Stimulated activated CD4-positive, alpha-beta T cell treated with anti-CD3 and anti-CD28 coated beads, Interleukin-4, amount 100 ng/mL, for 1 hour (primary cell): ENCODE results near the gene GABRR2.
"Not testable (repeated sequence)": the region's sequence is repeated elsewhere in the genome, so short reads cannot be mapped to it uniquely, and the experiment has no call there.

Experiments
- DNase-seq: peaks from one replicate; pipeline ENCODE4 v3.0.0-alpha.2; 2020

The GABRR2 gene

GRCh38 chr6:89323511-89323971, 8.4 kb upstream of the GABRR2 start:
- no peak for DNase-seq

- DNase-seq: no peak
These were observed 6.3 kb upstream of the GABRR2 start for GRCh38 chr6:89321131-89321970.

- DNase-seq: no peak
These were observed 5.0 kb upstream of the GABRR2 start for GRCh38 chr6:89320012-89320559.

- DNase-seq: no peak
These were observed 2.0 kb upstream of the GABRR2 start for GRCh38 chr6:89317067-89317466.

GRCh38 chr6:89314692-89315091, 407 bp downstream of the GABRR2 start:
- DNase-seq: no peak

GRCh38 chr6:89313006-89313405, 2.1 kb downstream of the GABRR2 start:
- no peak for DNase-seq

GRCh38 chr6:89311853-89312531, 3.1 kb downstream of the GABRR2 start:
- DNase-seq: no peak

- no peak for DNase-seq
These were observed 3.6 kb downstream of the GABRR2 start for GRCh38 chr6:89311530-89311852.

GRCh38 chr6:89310929-89311328, 4.2 kb downstream of the GABRR2 start:
- no peak for DNase-seq

GRCh38 chr6:89308525-89309395, 6.3 kb downstream of the GABRR2 start:
- DNase-seq: no peak

- not testable (repeated sequence) for DNase-seq
These were observed 10.6 kb downstream of the GABRR2 start for GRCh38 chr6:89304517-89304916.

- DNase-seq: no peak
These were observed 12.2 kb downstream of the GABRR2 start for GRCh38 chr6:89302936-89303335.

- no peak for DNase-seq
These were observed 12.8 kb downstream of the GABRR2 start for GRCh38 chr6:89302195-89302770.

GRCh38 chr6:89301586-89302194, 13.4 kb downstream of the GABRR2 start:
- no peak for DNase-seq

GRCh38 chr6:89299466-89299850, 15.6 kb downstream of the GABRR2 start:
- no peak for DNase-seq

- peak; percentile 11 for DNase-seq
These were observed 16.2 kb downstream of the GABRR2 start for GRCh38 chr6:89298680-89299465.

- DNase-seq: peak; percentile 25
These were observed 17.3 kb downstream of the GABRR2 start for GRCh38 chr6:89297695-89298351.

- no peak for DNase-seq
These were observed 19.1 kb downstream of the GABRR2 start for GRCh38 chr6:89295981-89296380.

- not testable (repeated sequence) for DNase-seq
These were observed 20.0 kb downstream of the GABRR2 start for GRCh38 chr6:89295116-89295515.

- no peak for DNase-seq
These were observed 23.8 kb downstream of the GABRR2 start for GRCh38 chr6:89291256-89291819.
